Transverse colon (tissue), 4 donors: Measurements from ENCODE around the gene BCL7C. TPM values are rescaled to one million over a fixed set of nuclear protein-coding genes. Genes with fewer than 3 reads are reported as not detected.
"Not testable (repeated sequence)": the region's sequence is repeated elsewhere in the genome, so short reads cannot be mapped to it uniquely, and the experiment has no call there.

Experiments used
- DNase-seq: peaks from one replicate; pipeline ENCODE4 v3.0.0-alpha.2; 2019
- H3K27ac ChIP-seq, 4 donors: fragments of 200-600 bp; sonication (generic); 2 replicates each; pipeline ENCODE4 v1.5.1; 2016 to 2018; ENCODE audit warnings: inconsistent platforms in 4 of 4
- H3K27me3 ChIP-seq: fragments of 200-600 bp; sonication (generic); 2 replicates; pipeline ENCODE4 v1.5.1; 2017; ENCODE audit warnings: inconsistent platforms
- H3K36me3 ChIP-seq, 4 donors: fragments of 200-600 bp; sonication (generic); 2 replicates each; pipeline ENCODE4 v1.5.1; 2017 to 2019; ENCODE audit warnings: inconsistent platforms in 4 of 4
- H3K4me1 ChIP-seq, 4 donors: fragments of 200-600 bp; sonication (generic); 2 replicates each; pipeline ENCODE4 v1.5.1; 2017 to 2020; ENCODE audit warnings: inconsistent platforms in 4 of 4
- H3K4me3 ChIP-seq, 4 donors: fragments of 200-600 bp; sonication (generic); 1 replicate in 1 of 4; 2 replicates in 3 of 4; pipeline versions ENCODE4 v1.5.1 to v1.6.1; 2017 to 2019; ENCODE audit warnings: inconsistent platforms in 4 of 4
- H3K9me3 ChIP-seq, 2 donors: fragments of 200-600 bp; sonication (generic); 2 replicates each; pipeline ENCODE4 v1.5.1; 2017 to 2019; ENCODE audit warnings: inconsistent platforms in 2 of 2
- CTCF ChIP-seq, 5 experiments: fragments of 200-600 bp in 3 of 5; fragments of 450-650 bp in 2 of 5; sonication (generic) in 3 of 5; IDR thresholded peaks; 1 replicate in 2 of 5; 2 replicates in 3 of 5; pipeline ENCODE4 v1.5.1; 2016 to 2017; ENCODE audit warnings: antibody characterized with exemption in 5 of 5, inconsistent platforms in 3 of 5, mild to moderate bottlenecking in 2 of 5, moderate library complexity in 1 of 5
- EP300 ChIP-seq: sonication (generic); formaldehyde crosslinking; IDR thresholded peaks from one replicate; pipeline ENCODE4 v1.6.1; 2017; ENCODE audit warnings: antibody characterized with exemption, low read depth
- POLR2A ChIP-seq: fragments of 450-650 bp; IDR thresholded peaks from one replicate; pipeline ENCODE4 v1.6.1; 2016; ENCODE audit warnings: antibody characterized with exemption, mild to moderate bottlenecking, moderate library complexity
- POLR2AphosphoS5 ChIP-seq, 3 donors: sonication (generic); formaldehyde crosslinking; IDR thresholded peaks; one replicate each; pipeline ENCODE4 v1.6.1; 2016; ENCODE audit warnings: antibody characterized with exemption in 3 of 3
- WGBS, 2 donors: methylation state at CpG; one replicate each; pipeline ENCODE4 v1.1.5; 2018; ENCODE audit warnings: low coverage in 1 of 2; 5-methylcytosine and 5-hydroxymethylcytosine counted together
- in situ Hi-C, 4 donors: fragments of 200-750 bp; cut with MboI; loops; one replicate each; pipeline versions ENCODE4 v1.15.0 to v1.15.1; 2017; ENCODE audit warnings: low sequenced_read_pairs in 3 of 4, low pct_ligation_motif_present in 1 of 4, low pct_unique_long_range_greater_than_20kb in 1 of 4
- intact Hi-C: fragments of 100-400 bp; cut with DNase I; formaldehyde crosslinking; loops from one replicate; pipeline ENCODE4 v1.15.1; 2023; ENCODE audit warnings: low total_unique reads
- total RNA-seq, 4 donors: library from RNA; depleted of rRNA; stranded (reverse); fragments of >200 nt; gene quantifications; one replicate each; pipeline ENCODE4 v1.1.0, GENCODE V29; 2016

The BCL7C gene
- 10 to 100 TPM; 13.8 to 57.3 (median 24.0) TPM for total RNA-seq

GRCh38 chr16:30893744-30894539 lies at the start of gene BCL7C:
Gene BCL7C, minus strand, starts transcription at chr16:30894077. Its CDS starts 133 bp downstream, at chr16:30893944.
- H3K27me3 ChIP-seq, result no peaks in the 10 kb centered on the region
- H3K4me1 ChIP-seq, result peaks cover 19 to 42% (median 31%) of the 10 kb centered on the region in 4 donors
- WGBS, 2 donors, result 0% methylated on average over 30 of the region's 97 CpGs; no CpG with 5 or more reads in 1 of the 2 donors
- TF ChIP-seq EP300, result no peak
- TF ChIP-seq POLR2AphosphoS5 (IDR thresholded peaks at IDR 0.05), result peak; percentile 24 to 47 (median 35)
- peak in 4 of 5 experiments; percentile 26 to 57 (median 38) for TF ChIP-seq CTCF (IDR thresholded peaks at IDR 0.05)
- peak; percentile 42 for TF ChIP-seq POLR2A
- H3K4me3 ChIP-seq, result peak within 1 kb of the TSS; percentile 83 to 96 (median 86)
- peak within 1 kb of the TSS; percentile 89 to 94 (median 91) for H3K27ac ChIP-seq
- in situ Hi-C loops, result no loop called here
- H3K9me3 ChIP-seq, result no peaks in the 10 kb centered on the region
- intact Hi-C loops, result loop anchor here (2.0 kb wide), 1 partner anchor 17 kb away; no protein-coding TSS in a partner anchor
- DNase-seq, result peak; percentile 95
- H3K36me3 ChIP-seq, result peaks cover 0 to 7% (median 0%) of the 10 kb centered on the region in 4 donors

GRCh38 chr16:30942426-30942806 lies 48.5 kb upstream of the BCL7C start:
- no peak for TF ChIP-seq CTCF (IDR thresholded peaks at IDR 0.05)
- TF ChIP-seq EP300, result no peak
- TF ChIP-seq POLR2AphosphoS5 (IDR thresholded peaks at IDR 0.05), result no peak
- no peak for TF ChIP-seq POLR2A
- in situ Hi-C loops, result no loop called here
- WGBS, 2 donors, result 48% methylated on average over 4 of the region's 4 CpGs; no CpG with 5 or more reads in 1 of the 2 donors
- Histone ChIP-seq H3K4me3 (no peak overlapping the region), H3K27ac (peak overlapping the region; percentile 59 to 67 (median 64)), H3K36me3 (peaks cover 0 to 13% (median 3%) of the 10 kb centered on the region in 4 donors), H3K9me3 (no peaks in the 10 kb centered on the region), H3K4me1 (peaks cover 4 to 18% (median 11%) of the 10 kb centered on the region in 4 donors), H3K27me3 (no peaks in the 10 kb centered on the region)
- DNase-seq, result no peak
- intact Hi-C loops, result no loop called here

GRCh38 chr16:30941600-30942425 lies 47.9 kb upstream of the BCL7C start:
- Histone ChIP-seq H3K27ac (peak overlapping the region; percentile 59 to 67 (median 64)), H3K36me3 (peaks cover 0 to 13% (median 3%) of the 10 kb centered on the region in 4 donors), H3K4me1 (peaks cover 4 to 18% (median 11%) of the 10 kb centered on the region in 4 donors), H3K9me3 (no peaks in the 10 kb centered on the region), H3K4me3 (no peak overlapping the region), H3K27me3 (no peaks in the 10 kb centered on the region)
- in situ Hi-C loops, result no loop called here
- WGBS, 2 donors, result 17 to 40% methylated on average over 1 to 15 of the region's 15 CpGs
- intact Hi-C loops, result no loop called here
- DNase-seq, result peak; percentile 87
- TF ChIP-seq POLR2A (no peak), EP300 (no peak), POLR2AphosphoS5 (IDR thresholded peaks at IDR 0.05) (no peak), CTCF (IDR thresholded peaks at IDR 0.05) (peak; percentile 80 to 92 (median 88))

GRCh38 chr16:30939571-30939970 lies 45.7 kb upstream of the BCL7C start:
- DNase-seq, intact Hi-C loops, H3K36me3 ChIP-seq, H3K4me3 ChIP-seq, in situ Hi-C loops, H3K9me3 ChIP-seq, H3K27ac ChIP-seq, H3K27me3 ChIP-seq: not testable (repeated sequence)
- WGBS, 2 donors, result 94 to 97% methylated on average over 6 to 8 of the region's 8 CpGs
- peaks cover 4 to 18% (median 11%) of the 10 kb centered on the region in 4 donors for H3K4me1 ChIP-seq
